ENCODE data around the gene IKZF3. TPM values are rescaled to one million over a fixed set of nuclear protein-coding genes. Genes with fewer than 3 reads are reported as not detected.
"Not testable (repeated sequence)": the region's sequence is repeated elsewhere in the genome, so short reads cannot be mapped to it uniquely, and the experiment has no call there.

Gene IKZF3
- total RNA-seq, 1 donor from 2014 or later = not detected

DNA sequence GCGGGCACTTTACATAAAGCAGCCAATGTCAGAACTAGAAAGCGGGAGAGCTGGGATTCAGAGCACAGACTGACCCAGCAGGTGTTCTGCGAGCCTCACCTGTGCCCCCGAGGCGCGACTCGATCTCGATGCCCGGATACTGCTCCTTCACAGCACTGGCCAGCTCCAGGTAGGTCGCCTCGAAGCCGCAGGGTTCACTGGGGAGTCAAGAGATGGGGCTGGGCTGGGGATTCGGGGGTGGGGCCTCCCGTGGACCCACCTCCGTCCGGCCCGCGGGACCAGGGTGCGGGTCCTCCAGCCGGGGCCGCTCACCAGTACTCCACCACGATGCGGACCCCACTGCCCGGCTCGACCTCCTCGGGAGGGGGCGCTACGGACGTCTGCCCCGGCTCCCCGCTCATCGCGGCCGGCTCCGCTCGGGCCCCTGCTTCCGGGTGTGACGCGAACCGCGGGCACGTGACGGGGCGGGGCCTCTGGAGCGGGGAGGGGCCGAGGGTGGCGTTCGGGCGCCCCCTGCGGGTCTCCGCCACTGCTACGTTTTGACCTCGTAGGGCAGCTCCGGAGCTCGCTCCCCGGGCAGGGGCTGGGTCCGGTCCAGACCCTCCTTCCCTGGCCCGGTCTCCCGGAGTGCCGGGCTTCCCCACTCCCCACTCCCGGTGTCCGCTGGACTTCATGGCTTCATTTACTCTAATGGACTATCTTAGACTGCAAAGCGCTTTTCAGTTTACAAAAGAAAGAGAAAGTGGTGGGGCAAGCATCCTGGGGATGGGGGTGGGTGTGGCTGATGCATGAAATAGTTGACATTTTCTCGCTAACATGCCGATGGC, 133.8 kb downstream of the IKZF3 start, which contains the start of gene MIEN1:
MIEN1 (minus strand) TSS at position 438 of the 827 bp plus-strand sequence; CDS start at position 401, 37 bp downstream.
- peak; percentile 98 for DNase-seq (ENCODE audit: low spot score)
- Mint-ChIP-seq H3K36me3 (ENCODE audit: low read depth, unreplicated experiment) (peaks cover 9% of the 10 kb centered on the region), H3K27ac (ENCODE audit: unreplicated experiment) (peak within 1 kb of the TSS; percentile 36), H3K4me3 (ENCODE audit: unreplicated experiment) (peak within 1 kb of the TSS; percentile 88), H3K4me1 (ENCODE audit: unreplicated experiment) (no peaks in the 10 kb centered on the region), H3K9me3 (ENCODE audit: unreplicated experiment) (no peaks in the 10 kb centered on the region), H3K27me3 (ENCODE audit: unreplicated experiment) (peaks cover 6% of the 10 kb centered on the region)
- TF ChIP-seq, protein P1, sequence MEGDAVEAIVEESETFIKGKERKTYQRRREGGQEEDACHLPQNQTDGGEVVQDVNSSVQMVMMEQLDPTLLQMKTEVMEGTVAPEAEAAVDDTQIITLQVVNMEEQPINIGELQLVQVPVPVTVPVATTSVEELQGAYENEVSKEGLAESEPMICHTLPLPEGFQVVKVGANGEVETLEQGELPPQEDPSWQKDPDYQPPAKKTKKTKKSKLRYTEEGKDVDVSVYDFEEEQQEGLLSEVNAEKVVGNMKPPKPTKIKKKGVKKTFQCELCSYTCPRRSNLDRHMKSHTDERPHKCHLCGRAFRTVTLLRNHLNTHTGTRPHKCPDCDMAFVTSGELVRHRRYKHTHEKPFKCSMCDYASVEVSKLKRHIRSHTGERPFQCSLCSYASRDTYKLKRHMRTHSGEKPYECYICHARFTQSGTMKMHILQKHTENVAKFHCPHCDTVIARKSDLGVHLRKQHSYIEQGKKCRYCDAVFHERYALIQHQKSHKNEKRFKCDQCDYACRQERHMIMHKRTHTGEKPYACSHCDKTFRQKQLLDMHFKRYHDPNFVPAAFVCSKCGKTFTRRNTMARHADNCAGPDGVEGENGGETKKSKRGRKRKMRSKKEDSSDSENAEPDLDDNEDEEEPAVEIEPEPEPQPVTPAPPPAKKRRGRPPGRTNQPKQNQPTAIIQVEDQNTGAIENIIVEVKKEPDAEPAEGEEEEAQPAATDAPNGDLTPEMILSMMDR (IDR thresholded peaks at IDR 0.05; ENCODE audit: unreplicated experiment) = peak; percentile 94

DNA sequence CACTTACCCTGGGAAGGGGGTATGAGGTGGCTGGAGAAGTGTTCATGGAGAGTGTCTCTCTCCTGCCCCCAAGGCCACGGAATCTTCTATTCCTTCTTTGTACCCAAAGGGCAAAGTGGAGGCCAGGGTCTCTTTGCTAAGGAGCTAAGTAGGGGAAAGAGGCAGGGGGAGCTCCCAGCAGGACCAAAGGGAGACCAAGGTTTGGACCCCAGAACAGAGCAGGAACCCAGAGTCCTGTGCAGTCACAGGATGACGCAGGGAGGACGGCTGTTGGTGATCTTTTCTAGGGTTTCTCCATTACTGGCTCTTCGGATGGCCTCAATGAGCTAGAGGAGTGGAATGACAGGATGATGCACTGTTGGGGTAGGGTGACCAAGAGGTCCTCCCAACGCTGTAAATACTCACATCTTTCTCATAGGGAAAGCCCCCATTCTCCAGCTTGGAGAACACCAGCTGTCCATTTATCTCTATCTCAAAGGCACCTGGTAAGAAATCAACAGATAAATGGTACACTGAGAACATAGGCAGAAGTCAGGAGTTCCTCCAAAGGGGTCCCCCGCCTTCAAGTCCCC, 134.7 kb downstream of the IKZF3 start:
- Mint-ChIP-seq H3K4me1 (ENCODE audit: unreplicated experiment) (no peaks in the 10 kb centered on the region), H3K4me3 (ENCODE audit: unreplicated experiment) (peak overlapping the region; percentile 88), H3K9me3 (ENCODE audit: unreplicated experiment) (no peaks in the 10 kb centered on the region), H3K36me3 (ENCODE audit: low read depth, unreplicated experiment) (peaks cover 9% of the 10 kb centered on the region), H3K27ac (ENCODE audit: unreplicated experiment) (no peak overlapping the region), H3K27me3 (ENCODE audit: unreplicated experiment) (peaks cover 4% of the 10 kb centered on the region)
- DNase-seq (ENCODE audit: low spot score) = no peak
- TF ChIP-seq, protein P1 (IDR thresholded peaks at IDR 0.05; ENCODE audit: unreplicated experiment) = no peak

DNA sequence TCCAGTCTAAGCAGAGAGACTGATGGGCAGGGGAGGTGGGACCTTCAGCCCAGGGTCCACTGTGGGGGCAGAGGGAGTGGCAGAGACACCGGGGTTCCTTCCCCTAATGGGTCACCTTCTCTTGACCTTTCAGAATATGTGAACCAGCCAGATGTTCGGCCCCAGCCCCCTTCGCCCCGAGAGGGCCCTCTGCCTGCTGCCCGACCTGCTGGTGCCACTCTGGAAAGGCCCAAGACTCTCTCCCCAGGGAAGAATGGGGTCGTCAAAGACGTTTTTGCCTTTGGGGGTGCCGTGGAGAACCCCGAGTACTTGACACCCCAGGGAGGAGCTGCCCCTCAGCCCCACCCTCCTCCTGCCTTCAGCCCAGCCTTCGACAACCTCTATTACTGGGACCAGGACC, 136.6 kb downstream of the IKZF3 start:
- Mint-ChIP-seq H3K36me3 (ENCODE audit: low read depth, unreplicated experiment) (peaks cover 9% of the 10 kb centered on the region), H3K4me1 (ENCODE audit: unreplicated experiment) (no peaks in the 10 kb centered on the region), H3K27ac (ENCODE audit: unreplicated experiment) (no peak overlapping the region), H3K4me3 (ENCODE audit: unreplicated experiment) (no peak overlapping the region), H3K27me3 (ENCODE audit: unreplicated experiment) (peaks cover 6% of the 10 kb centered on the region), H3K9me3 (ENCODE audit: unreplicated experiment) (no peaks in the 10 kb centered on the region)
- TF ChIP-seq, protein P1 (IDR thresholded peaks at IDR 0.05; ENCODE audit: unreplicated experiment) = no peak
- DNase-seq (ENCODE audit: low spot score) = no peak

DNA sequence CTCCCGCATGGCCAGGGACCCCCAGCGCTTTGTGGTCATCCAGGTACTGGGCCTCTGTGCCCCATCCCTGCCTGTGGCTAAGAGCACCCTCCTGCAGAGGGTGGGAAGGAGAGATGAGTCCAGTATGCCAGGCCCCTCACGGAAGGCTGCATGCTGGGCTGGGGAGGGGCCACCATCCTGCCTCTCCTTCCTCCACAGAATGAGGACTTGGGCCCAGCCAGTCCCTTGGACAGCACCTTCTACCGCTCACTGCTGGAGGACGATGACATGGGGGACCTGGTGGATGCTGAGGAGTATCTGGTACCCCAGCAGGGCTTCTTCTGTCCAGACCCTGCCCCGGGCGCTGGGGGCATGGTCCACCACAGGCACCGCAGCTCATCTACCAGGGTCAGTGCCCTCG, 137.5 kb downstream of the IKZF3 start:
- H3K4me3 Mint-ChIP-seq (ENCODE audit: unreplicated experiment) = no peak overlapping the region
- H3K9me3 Mint-ChIP-seq (ENCODE audit: unreplicated experiment) = no peaks in the 10 kb centered on the region
- H3K36me3 Mint-ChIP-seq (ENCODE audit: low read depth, unreplicated experiment) = peaks cover 9% of the 10 kb centered on the region
- TF ChIP-seq, protein P1 (IDR thresholded peaks at IDR 0.05; ENCODE audit: unreplicated experiment) = no peak
- peaks cover 4% of the 10 kb centered on the region for H3K27me3 Mint-ChIP-seq (ENCODE audit: unreplicated experiment)
- no peak overlapping the region for H3K27ac Mint-ChIP-seq (ENCODE audit: unreplicated experiment)
- no peak for DNase-seq (ENCODE audit: low spot score)
- H3K4me1 Mint-ChIP-seq (ENCODE audit: unreplicated experiment) = no peaks in the 10 kb centered on the region

DNA sequence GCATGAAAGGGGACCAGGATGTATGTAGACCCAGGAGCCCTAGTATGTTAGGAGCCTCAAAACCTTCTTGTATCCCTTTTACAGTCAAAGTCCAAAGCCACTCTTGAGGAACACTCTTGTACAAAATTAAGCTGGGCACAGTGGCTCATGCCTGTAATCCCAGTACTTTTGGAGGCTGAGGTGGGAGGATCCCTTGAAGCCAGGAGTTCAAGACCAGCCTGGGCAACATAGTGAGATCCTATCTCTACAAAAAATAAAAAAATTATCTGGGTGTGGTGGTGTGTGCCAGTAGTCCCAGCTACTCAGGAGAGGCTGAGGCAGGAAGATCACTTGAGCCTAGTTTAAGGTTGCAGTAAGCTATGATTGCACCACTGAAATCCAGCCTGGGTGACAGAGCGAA, 138.2 kb downstream of the IKZF3 start:
- H3K36me3 Mint-ChIP-seq (ENCODE audit: low read depth, unreplicated experiment); DNase-seq (ENCODE audit: low spot score); H3K27ac Mint-ChIP-seq (ENCODE audit: unreplicated experiment); H3K27me3 Mint-ChIP-seq (ENCODE audit: unreplicated experiment); H3K4me1 Mint-ChIP-seq (ENCODE audit: unreplicated experiment); H3K4me3 Mint-ChIP-seq (ENCODE audit: unreplicated experiment); H3K9me3 Mint-ChIP-seq (ENCODE audit: unreplicated experiment): not testable (repeated sequence)

Data from endothelial cell (in vitro differentiated cells).